Lower lobe of right lung (tissue), 2 donors: ENCODE data around the gene RCCD1. TPM values are rescaled to one million over a fixed set of nuclear protein-coding genes. Genes with fewer than 3 reads are reported as not detected.
A peak's percentile ranks its signal among the peaks of the same experiment; 100 is the strongest.

Experiments
- ATAC-seq, 2 donors: fragments of 200-7000 bp; cut with Tn5 transposase; one replicate each; pipeline ENCODE4 v1.9.1; 2020 to 2022; ENCODE audit warnings: mild to moderate bottlenecking in 2 of 2, moderate library complexity in 2 of 2
- DNase-seq: peaks from one replicate; pipeline ENCODE4 v3.0.0-alpha.2; 2020
- H3K27ac ChIP-seq: fragments of 200-600 bp; one replicate; pipeline ENCODE4 v1.8.0; 2022
- H3K27me3 ChIP-seq: fragments of 200-600 bp; one replicate; pipeline ENCODE4 v1.8.0; 2022; ENCODE audit warnings: low read depth
- H3K36me3 ChIP-seq: fragments of 200-600 bp; one replicate; pipeline ENCODE4 v1.8.0; 2022; ENCODE audit warnings: mild to moderate bottlenecking
- H3K4me1 ChIP-seq: fragments of 200-600 bp; one replicate; pipeline ENCODE4 v1.8.0; 2022
- H3K4me3 ChIP-seq: fragments of 200-600 bp; one replicate; pipeline ENCODE4 v1.8.0; 2022; ENCODE audit warnings: mild to moderate bottlenecking
- H3K9me3 ChIP-seq: fragments of 200-600 bp; one replicate; pipeline ENCODE4 v1.8.0; 2022
- intact Hi-C: fragments of 100-400 bp; cut with DNase I; formaldehyde crosslinking; loops from one replicate; pipeline ENCODE4 v1.11.0; 2022
- long read RNA-seq: library from polyadenylated mRNA; unstranded; transcript quantifications from one replicate; pipeline ENCODE4 v2.0.0, GENCODE V29; 2021
- total RNA-seq: library from RNA; stranded (reverse); fragmentation: NEBNext Ultra II Directional; extraction: Animal tissue kit (Norgen Biotek cat#: 25700); gene quantifications from one replicate; pipeline ENCODE4 v1.2.1, GENCODE V29; 2021
- TF ChIP-seq, protein P1 (sequence below): fragments of 200-600 bp; IDR thresholded peaks from one replicate; pipeline ENCODE4 v1.8.0; 2022; ENCODE audit warnings: antibody characterized with exemption, mild to moderate bottlenecking
- donor health status: DM: no; HTN: yes; CAD: no; lungs with severe emphysema.

RCCD1 gene
- 10.3 TPM for total RNA-seq
- long read RNA-seq, transcript RCCD1-201 (8 exons, 2,689 nt), result major isoform, 10 of 31 reads
- long read RNA-seq, partial matches to known transcripts, result 13 of 31 reads
- long read RNA-seq, other reads (novel, unspliced or antisense), result 7 of 31 reads

DNA sequence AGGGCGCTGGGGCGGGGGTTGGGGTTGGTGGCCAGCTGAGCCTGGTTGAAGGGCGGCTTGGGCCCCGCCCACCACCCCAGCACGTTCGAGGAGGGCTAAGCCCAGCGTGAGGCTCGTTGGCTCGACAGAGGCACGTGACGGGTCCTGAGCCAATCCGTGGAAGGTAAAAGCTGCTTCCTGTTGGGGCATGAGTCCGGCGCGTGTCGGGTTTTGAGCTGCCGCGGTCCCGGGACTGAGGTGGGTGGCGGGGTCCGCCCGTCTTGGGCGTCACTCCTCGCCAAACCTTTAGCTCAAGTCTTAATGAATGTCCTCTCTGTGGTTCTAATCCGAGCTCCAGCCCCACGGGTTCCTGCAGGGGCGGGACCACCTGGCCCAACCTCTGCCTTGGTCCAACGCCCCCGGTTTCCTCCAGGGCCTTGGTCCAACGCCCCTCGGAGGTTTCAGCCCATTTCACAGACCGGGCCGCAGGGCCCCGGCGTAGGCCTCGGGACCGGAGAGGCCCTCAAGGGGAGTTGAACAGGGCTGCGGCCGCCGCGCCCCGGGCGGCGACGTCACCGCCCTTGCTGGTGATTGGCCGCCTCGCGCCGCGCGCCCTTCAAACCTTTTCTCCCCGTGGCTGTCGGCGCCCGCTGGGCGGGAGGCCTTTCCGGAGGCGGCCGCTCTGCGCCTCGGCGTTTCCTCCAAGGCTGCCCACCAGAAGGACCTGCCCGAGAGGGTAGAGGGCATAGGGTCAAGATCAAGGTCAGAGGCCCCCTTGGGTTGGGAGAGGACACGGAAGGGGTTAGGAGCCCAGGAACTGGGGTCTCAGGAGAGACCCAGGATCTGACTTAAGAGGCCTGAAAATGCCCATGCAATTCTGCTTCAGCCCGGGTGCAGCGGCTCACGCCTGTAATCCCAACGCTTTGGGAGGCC lies at the start of gene RCCD1:
TSS of gene RCCD1 (plus strand) at position 173 of the 912 bp plus-strand sequence. CDS start 1,851 bp downstream, outside the sequence.
- peak; percentile 96 to 97 for ATAC-seq
- H3K27me3 ChIP-seq, result no peaks in the 10 kb centered on the region
- DNase-seq, result peak; percentile 98
- TF ChIP-seq, protein P1, sequence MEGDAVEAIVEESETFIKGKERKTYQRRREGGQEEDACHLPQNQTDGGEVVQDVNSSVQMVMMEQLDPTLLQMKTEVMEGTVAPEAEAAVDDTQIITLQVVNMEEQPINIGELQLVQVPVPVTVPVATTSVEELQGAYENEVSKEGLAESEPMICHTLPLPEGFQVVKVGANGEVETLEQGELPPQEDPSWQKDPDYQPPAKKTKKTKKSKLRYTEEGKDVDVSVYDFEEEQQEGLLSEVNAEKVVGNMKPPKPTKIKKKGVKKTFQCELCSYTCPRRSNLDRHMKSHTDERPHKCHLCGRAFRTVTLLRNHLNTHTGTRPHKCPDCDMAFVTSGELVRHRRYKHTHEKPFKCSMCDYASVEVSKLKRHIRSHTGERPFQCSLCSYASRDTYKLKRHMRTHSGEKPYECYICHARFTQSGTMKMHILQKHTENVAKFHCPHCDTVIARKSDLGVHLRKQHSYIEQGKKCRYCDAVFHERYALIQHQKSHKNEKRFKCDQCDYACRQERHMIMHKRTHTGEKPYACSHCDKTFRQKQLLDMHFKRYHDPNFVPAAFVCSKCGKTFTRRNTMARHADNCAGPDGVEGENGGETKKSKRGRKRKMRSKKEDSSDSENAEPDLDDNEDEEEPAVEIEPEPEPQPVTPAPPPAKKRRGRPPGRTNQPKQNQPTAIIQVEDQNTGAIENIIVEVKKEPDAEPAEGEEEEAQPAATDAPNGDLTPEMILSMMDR, result no peak
- H3K36me3 ChIP-seq, result peaks cover 44% of the 10 kb centered on the region
- H3K27ac ChIP-seq, result peak within 1 kb of the TSS; percentile 97
- H3K4me3 ChIP-seq, result peak within 1 kb of the TSS; percentile 89
- intact Hi-C loops, result no loop called here
- no peaks in the 10 kb centered on the region for H3K9me3 ChIP-seq
- peaks cover 31% of the 10 kb centered on the region for H3K4me1 ChIP-seq

- Histone ChIP-seq H3K36me3 (peaks cover 58% of the 10 kb centered on the region), H3K27me3 (no peaks in the 10 kb centered on the region), H3K27ac (no peak overlapping the region), H3K4me1 (peaks cover 21% of the 10 kb centered on the region), H3K4me3 (no peak overlapping the region), H3K9me3 (no peaks in the 10 kb centered on the region)
- ATAC-seq (no peak), DNase-seq (peak; percentile 36)
- TF ChIP-seq, protein P1, result no peak
- intact Hi-C loops, result no loop called here
Observed at GRCh38 chr15:90905306-90906180, 49.1 kb upstream of the RCCD1 start.

- no peak overlapping the region for H3K4me3 ChIP-seq
- H3K36me3 ChIP-seq, result peaks cover 66% of the 10 kb centered on the region
- TF ChIP-seq, protein P1, result no peak
- peaks cover 20% of the 10 kb centered on the region for H3K4me1 ChIP-seq
- no peaks in the 10 kb centered on the region for H3K9me3 ChIP-seq
- intact Hi-C loops, result no loop called here
- ATAC-seq (no peak), DNase-seq (peak; percentile 35)
- H3K27ac ChIP-seq, result no peak overlapping the region
- no peaks in the 10 kb centered on the region for H3K27me3 ChIP-seq
Observed at GRCh38 chr15:90906181-90906849, 48.4 kb upstream of the RCCD1 start.

DNA sequence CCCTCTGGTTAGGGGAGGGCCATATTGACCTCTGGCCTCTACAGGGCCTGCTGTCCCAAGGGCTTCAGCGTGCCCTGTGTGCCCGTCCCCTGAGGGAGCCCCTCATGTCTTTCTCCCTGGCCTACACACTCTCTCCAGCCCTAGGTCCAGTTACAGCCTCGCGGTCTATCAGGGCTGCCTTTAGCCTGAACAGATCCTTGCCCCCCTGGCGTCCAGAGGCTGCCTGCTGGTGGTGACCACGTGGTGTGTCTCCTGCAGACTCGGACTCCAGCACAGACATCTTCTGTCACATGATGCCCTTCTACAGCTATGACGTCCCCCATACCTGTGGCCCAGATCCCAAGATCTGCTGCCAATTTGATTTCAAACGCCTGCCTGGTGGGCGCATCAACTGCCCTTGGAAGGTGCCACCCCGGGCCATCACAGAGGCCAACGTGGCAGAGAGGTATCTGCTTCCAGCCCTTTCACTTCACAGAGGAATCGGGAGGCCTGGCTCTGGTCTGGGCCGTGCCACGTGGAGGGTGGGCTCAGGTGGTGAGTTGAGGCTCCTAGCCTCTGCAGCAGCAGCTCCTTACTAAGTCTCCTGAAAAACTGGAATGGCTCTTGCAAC lies 47.5 kb upstream of the RCCD1 start:
- Histone ChIP-seq H3K4me3 (no peak overlapping the region), H3K4me1 (peaks cover 11% of the 10 kb centered on the region), H3K27ac (no peak overlapping the region), H3K36me3 (peaks cover 74% of the 10 kb centered on the region), H3K27me3 (no peaks in the 10 kb centered on the region), H3K9me3 (no peaks in the 10 kb centered on the region)
- DNase-seq (peak; percentile 33), ATAC-seq (no peak)
- TF ChIP-seq, protein P1, result no peak
- intact Hi-C loops, result no loop called here
